ENCODE measurements around the gene EXT2.

The EXT2 gene

GRCh38 chr11:44136176-44136945 lies 40.9 kb downstream of the EXT2 start:
- DNase-seq = no peak

GRCh38 chr11:44137057-44137456 lies 41.6 kb downstream of the EXT2 start:
- no peak for DNase-seq

DNA sequence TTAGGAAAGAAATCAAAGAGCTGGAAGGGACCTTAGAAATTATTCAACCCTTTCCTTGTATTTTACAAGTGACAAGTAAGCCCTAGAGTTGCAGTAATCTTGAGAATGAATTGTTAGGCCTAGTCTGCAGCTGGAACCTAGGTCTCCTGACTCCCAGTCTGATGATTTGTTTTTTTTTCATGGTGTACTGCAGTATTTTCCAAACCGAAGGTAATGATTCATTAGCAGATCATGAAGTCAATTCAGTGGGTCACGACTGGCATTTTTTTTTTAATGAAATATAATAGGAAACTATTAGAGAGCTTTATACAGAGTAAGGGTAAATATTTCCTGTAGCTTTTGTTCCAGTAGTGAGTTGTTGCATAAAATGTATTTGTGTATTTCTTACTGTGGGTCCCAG lies 42.8 kb downstream of the EXT2 start:
- no peak for DNase-seq

DNA sequence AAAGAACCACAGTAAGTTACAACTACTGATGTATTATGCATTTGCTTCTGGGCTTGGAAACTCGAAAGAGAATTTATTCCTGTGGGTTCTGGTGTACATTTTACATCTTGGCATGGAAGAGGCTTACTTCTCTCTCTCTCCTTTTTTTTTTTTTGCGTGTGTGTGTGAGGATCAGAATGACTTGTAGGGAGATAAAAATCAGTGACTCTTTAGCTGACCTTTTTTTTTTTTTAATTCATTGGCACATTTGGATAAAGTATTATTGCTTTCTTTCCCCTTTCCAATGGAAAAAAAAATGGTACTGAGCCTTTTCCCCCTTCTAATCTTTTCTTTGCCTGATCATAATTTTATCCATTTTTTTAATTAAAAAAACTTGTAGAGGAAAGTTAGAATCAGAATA lies 43.5 kb downstream of the EXT2 start:
- DNase-seq = peak in 1 of 5 experiments; percentile 42

GRCh38 chr11:44139565-44140330 lies 44.3 kb downstream of the EXT2 start:
- DNase-seq = no peak

DNA sequence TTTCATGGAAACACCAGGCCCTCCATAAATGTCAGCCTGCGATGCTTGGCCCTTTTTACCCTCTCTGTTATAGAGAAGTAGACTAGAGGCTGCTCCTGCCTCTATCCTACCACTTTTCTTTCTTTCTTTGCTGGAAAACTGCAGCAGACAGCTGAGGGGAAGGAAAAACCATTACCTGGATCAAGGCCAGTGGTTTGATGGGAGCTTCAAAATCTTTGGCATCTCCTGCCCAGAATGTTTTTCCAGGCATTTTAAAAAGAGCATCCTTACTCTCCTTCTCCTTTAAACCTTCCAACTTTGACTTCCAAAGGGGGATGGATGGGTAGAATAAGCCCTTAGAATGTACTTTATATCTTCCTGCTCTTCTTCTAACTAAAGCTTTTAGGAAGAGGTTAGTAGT lies 44.9 kb downstream of the EXT2 start:
- no peak for DNase-seq

DNA sequence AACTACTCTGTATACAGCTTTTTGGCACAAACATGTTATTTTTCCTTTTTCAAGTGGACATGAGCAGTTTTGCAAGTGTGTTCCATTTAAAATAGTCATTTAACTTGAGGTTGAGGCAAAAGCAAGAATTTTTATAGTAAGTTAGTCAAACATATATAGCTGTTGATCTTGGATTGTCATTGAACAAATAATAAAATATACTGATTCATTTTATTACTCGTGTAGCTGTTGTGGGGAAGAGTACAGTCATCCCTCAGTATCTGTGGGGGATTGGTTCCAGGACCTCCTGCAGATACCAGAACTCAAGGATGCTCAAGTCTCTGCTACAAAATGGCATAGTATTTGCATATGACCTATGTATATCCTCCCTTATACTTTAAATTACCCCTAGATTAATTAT lies 45.3 kb downstream of the EXT2 start:
- no peak for DNase-seq

DNA sequence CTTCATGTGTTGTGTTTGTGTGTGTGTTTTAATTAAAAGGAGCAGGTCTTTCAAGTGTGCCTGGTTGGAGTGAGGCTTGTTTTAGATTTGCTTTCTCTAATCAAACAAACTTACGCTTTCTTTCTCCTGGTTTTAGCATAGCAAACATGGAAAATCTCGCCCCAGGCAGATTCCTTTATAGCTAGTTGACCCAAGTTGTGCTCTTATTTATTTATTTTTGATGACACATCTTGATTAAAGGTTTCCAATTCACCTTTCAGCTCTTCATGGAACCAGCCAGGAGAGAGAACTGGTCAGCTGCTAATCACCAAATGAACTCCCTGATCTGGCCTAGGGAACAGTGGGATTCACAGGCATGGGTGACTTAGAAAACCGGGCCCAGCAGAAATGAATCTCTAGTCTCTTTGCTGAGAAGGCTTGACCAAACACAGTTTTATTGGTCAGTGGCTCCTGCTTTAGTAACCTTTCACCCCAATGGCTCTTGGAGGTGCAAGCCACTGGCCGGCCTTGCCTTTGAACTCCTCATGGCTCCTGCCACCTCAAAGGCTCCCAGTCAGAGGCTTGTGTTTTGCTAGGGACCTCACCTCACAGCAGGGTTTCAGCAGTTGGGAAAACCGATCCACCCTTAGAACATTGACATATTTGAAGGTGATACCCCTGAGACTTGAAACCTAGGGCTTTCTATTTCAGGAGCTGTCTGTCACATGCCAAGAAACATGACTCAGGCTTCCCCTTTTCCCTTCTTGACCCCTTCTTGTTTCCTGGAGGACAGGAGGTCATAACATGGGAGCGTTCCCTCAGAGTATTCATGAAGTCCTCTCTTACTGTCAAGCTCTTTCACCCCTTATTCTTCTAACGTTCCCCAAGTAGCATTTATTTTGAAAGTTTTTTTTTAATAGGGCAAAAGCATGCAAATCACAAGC lies 48.8 kb downstream of the EXT2 start:
- no peak for DNase-seq

- no peak for DNase-seq
Observed at GRCh38 chr11:44145011-44145775, 49.7 kb downstream of the EXT2 start.

- DNase-seq = no peak
Observed at GRCh38 chr11:44146931-44147330, 51.5 kb downstream of the EXT2 start.

GRCh38 chr11:44147751-44148150 lies 52.3 kb downstream of the EXT2 start:
- DNase-seq = no peak

DNA sequence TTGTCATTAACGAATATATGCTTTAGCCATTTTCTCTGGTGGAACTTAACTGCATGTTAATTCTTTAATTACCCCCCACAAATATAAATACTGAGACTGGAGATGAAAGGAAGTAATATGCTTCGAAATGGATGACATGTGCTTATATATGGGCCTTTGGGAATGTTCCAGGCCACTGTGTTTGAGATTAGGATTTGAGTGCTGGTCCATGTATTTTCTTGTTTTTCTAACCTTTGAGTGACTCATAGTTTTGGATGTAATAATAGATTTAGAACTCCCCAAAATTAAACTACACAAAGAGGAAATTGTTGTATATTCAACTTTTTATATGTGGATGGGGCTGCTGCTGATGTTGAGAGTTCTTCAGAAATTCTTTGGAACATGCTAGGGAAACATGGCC lies 54.2 kb downstream of the EXT2 start:
- DNase-seq = no peak

DNA sequence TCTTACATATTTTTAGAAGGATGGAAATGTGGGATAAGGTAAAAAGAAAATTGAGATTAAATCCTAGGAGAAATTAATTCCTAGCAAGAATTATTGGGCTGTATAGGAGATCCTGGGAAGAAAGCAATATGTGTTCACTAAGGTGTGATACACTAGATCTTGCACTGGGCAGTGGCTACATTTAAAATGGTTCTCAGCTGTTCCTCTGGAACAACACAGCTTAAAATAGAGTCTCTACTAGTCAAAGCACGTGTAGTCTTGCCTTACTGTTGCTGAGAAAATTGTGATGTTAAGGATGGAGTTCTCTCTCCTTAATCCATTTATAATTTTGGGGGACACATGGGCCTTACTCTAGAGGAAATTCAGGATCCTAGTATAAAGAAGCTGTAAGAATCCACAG lies 54.9 kb downstream of the EXT2 start:
- no peak for DNase-seq

DNA sequence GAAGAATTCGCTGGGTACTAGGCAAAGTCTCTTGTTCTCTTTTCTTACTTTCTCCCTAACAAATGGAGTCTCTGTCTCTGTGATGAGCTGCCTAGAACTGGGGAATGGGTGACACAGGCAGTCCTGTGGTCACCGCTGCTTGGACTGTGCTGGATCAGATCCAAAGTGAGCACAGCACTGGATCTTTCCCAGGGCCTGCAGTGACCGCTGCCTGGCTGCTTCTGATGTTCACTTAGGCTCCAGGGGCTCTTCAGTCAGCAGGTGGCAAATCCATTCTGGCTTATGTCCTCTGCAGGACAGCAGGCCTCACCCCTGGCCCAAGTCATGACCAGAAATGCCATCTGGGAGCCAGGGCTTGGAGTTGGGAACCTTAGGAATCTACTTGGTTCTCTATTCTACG lies 61.5 kb downstream of the EXT2 start:
- DNase-seq = no peak

DNA sequence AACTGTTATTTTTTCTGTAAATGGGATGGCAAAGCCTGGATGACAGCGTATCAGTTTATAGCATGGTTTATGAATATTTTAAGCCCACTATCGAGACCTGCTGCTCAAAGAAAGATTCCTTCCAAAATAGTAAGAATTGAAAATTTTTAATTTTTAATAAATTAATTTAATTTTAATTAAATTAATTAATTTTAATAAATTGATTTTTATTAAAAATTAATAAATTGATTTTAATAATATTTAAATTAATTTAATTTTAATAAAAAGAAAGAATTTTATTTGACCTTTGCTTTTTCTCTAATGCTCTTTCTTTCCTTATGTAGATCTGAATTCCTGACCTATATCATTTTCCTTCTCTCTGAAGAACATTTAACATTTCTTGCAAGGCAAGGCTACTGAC lies 62.9 kb downstream of the EXT2 start:
- no peak for DNase-seq

GRCh38 chr11:44159848-44160721 lies 64.6 kb downstream of the EXT2 start:
- no peak for DNase-seq

- no peak for DNase-seq
Observed at GRCh38 chr11:44162004-44162403, 66.5 kb downstream of the EXT2 start.

DNA sequence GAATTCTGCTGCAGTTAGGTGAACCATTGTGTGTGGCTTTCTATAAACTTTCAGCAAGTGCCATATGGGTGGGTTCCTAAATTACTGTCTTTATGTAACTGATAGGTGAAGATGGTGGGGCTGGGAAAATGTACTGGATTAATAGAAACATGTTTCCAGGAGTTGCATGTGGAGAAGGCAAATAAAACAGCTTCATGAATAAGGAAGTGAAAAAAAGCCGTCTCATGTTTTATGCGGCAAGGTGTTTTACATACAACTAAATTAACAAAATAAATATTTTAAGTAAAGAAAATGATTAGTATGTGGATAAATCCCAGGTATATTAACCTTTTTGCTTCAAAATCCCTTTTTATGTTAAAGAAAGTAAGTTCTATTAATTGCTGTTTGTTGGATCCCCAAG lies 67.2 kb downstream of the EXT2 start:
- no peak for DNase-seq

DNA sequence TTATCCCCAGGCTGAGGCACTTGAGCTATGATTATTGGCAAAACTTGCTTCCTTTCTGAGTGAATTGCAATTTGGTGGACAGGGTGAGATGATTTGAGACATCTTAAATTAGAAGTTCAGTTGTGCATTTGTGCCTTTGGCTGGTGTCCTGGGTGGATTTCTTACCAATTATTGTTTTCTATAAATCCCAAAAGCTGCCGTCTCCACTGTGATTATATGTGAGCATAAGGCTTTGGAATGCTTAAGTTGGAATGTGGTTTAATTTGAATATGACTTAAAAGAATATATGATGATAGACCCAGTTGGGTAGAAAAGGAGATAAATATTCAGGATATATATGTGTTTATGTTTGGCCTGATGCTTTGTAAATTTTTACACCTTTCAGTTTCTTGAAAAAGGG lies 70.0 kb downstream of the EXT2 start:
- no peak for DNase-seq

- no peak for DNase-seq
Observed at GRCh38 chr11:44167046-44167445, 71.6 kb downstream of the EXT2 start.

DNA sequence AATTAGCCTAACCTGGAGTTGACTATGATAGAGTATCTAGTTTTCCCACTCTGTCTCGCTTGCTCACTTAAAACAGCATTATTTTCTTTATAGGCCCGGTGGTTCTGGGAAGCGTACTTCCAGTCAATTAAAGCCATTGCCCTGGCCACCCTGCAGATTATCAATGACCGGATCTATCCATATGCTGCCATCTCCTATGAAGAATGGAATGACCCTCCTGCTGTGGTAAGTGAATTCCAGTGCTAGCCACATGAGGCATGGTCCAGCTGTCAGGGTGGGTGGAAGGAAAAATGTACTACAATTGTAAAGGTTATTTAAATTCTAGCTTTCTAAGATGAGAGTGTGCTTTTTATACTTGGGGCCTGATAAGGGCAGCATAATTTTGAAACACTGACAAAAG lies 76.0 kb downstream of the EXT2 start:
- no peak for DNase-seq
